ENCODE results near the gene DOK6. TPM values are rescaled to one million over a fixed set of nuclear protein-coding genes. Genes with fewer than 3 reads are reported as not detected.
"Not testable (repeated sequence)": the region's sequence is repeated elsewhere in the genome, so short reads cannot be mapped to it uniquely, and the experiment has no call there.

The DOK6 gene
- total and polyA plus RNA-seq, 9 of the 15 experiments (the other 6 are each of a cell fraction or from before 2014, with no cell fraction given) = not detected

GRCh38 chr18:69858897-69859296 lies 458.2 kb downstream of the DOK6 start:
- ChIA-PET POLR2A (no interaction called here), CTCF (ENCODE audit: low intra/inter-chr PET ratio) (no interaction called here)
- Histone ChIP-seq H4K20me1 (replicated peaks; ENCODE audit: control insufficient read depth, insufficient read depth, low read length) (no peaks in the 10 kb centered on the region), H3K36me3 (ENCODE audit: control insufficient read depth, insufficient read depth, low read length) (no peaks in the 10 kb centered on the region), H3K27ac (ENCODE audit: extremely low read depth, low read depth, low read length) (no peak overlapping the region), H3K9me1 (ENCODE audit: control insufficient read depth, insufficient read depth, low read length) (no peaks in the 10 kb centered on the region), H3K4me3 (no peak overlapping the region), H3K9me3 (replicated peaks; ENCODE audit: control insufficient read depth, insufficient read depth, low read depth, low read length) (no peaks in the 10 kb centered on the region), H3K27me3 (ENCODE audit: control insufficient read depth in 2 of 2, insufficient read depth in 2 of 2, low read length in 2 of 2) (no peaks in the 10 kb centered on the region), H3K9ac (ENCODE audit: insufficient read depth in 1 of 2, low read depth in 2 of 2, low read length in 2 of 2) (no peak overlapping the region), H3K4me2 (ENCODE audit: insufficient read depth, low read length) (no peak overlapping the region), H3K4me1 (replicated peaks in 1 of 2; ENCODE audit: control insufficient read depth in 2 of 2, insufficient read depth in 2 of 2, low read length in 2 of 2) (no peaks in the 10 kb centered on the region), H3K79me2 (ENCODE audit: control insufficient read depth, insufficient read depth, low read length) (no peaks in the 10 kb centered on the region), H2AFZ (ENCODE audit: low read depth, low read length) (no peak overlapping the region)
- no peak for DNase-seq (ENCODE audit: extremely low read depth in 1 of 4, low spot score in 3 of 4)
- 8% methylated on average over 5 of the region's 5 CpGs for WGBS (ENCODE audit: insufficient coverage, low coverage, missing lambda C conversion rate)
- no peak for TF ChIP-seq ZSCAN32 (CRISPR knock-in tag; IDR thresholded peaks at IDR 0.05)
- in situ Hi-C loops (cut with MboI) (no loop called here), intact Hi-C loops (cut with micrococcal nuclease) (no loop called here)
- no peak for FAIRE-seq
- no TSS peak for BruUV-seq (replicated peaks)
- no peak for ATAC-seq

GRCh38 chr18:69864802-69865201 lies 464.1 kb downstream of the DOK6 start:
- BruUV-seq (replicated peaks); H2AFZ ChIP-seq (ENCODE audit: low read depth, low read length); H4K20me1 ChIP-seq (replicated peaks; ENCODE audit: control insufficient read depth, insufficient read depth, low read length); H3K9ac ChIP-seq (ENCODE audit: insufficient read depth in 1 of 2, low read depth in 2 of 2, low read length in 2 of 2); H3K4me3 ChIP-seq; intact Hi-C loops (cut with micrococcal nuclease); H3K4me2 ChIP-seq (ENCODE audit: insufficient read depth, low read length); CTCF ChIA-PET (ENCODE audit: low intra/inter-chr PET ratio); H3K79me2 ChIP-seq (ENCODE audit: control insufficient read depth, insufficient read depth, low read length); DNase-seq (ENCODE audit: extremely low read depth in 1 of 4, low spot score in 3 of 4); H3K9me1 ChIP-seq (ENCODE audit: control insufficient read depth, insufficient read depth, low read length); H3K9me3 ChIP-seq (replicated peaks; ENCODE audit: control insufficient read depth, insufficient read depth, low read depth, low read length); H3K36me3 ChIP-seq (ENCODE audit: control insufficient read depth, insufficient read depth, low read length); FAIRE-seq; H3K27me3 ChIP-seq (ENCODE audit: control insufficient read depth in 2 of 2, insufficient read depth in 2 of 2, low read length in 2 of 2); in situ Hi-C loops (cut with MboI); H3K4me1 ChIP-seq (replicated peaks in 1 of 2; ENCODE audit: control insufficient read depth in 2 of 2, insufficient read depth in 2 of 2, low read length in 2 of 2); ATAC-seq; POLR2A ChIA-PET; H3K27ac ChIP-seq (ENCODE audit: extremely low read depth, low read depth, low read length): not testable (repeated sequence)
- 36% methylated on average over 3 of the region's 6 CpGs for WGBS (ENCODE audit: insufficient coverage, low coverage, missing lambda C conversion rate)
